GM12892 (cell line): ENCODE measurements around the gene URI1.

Experiments
- POLR2A ChIP-seq: IDR thresholded peaks from 2 replicates; pipeline ENCODE4 v1.6.1; 2011; ENCODE audit warnings: low read depth, low read length, control low read depth
- POLR2AphosphoS5 ChIP-seq: IDR thresholded peaks from 2 replicates; pipeline ENCODE4 v1.6.1; 2011; ENCODE audit warnings: low read depth, low read length, control low read depth
- TAF1 ChIP-seq: IDR thresholded peaks from 2 replicates; pipeline ENCODE4 v1.6.1; 2011; ENCODE audit warnings: low read depth, mild to moderate bottlenecking, control low read depth, low read length, borderline replicate concordance

DNA sequence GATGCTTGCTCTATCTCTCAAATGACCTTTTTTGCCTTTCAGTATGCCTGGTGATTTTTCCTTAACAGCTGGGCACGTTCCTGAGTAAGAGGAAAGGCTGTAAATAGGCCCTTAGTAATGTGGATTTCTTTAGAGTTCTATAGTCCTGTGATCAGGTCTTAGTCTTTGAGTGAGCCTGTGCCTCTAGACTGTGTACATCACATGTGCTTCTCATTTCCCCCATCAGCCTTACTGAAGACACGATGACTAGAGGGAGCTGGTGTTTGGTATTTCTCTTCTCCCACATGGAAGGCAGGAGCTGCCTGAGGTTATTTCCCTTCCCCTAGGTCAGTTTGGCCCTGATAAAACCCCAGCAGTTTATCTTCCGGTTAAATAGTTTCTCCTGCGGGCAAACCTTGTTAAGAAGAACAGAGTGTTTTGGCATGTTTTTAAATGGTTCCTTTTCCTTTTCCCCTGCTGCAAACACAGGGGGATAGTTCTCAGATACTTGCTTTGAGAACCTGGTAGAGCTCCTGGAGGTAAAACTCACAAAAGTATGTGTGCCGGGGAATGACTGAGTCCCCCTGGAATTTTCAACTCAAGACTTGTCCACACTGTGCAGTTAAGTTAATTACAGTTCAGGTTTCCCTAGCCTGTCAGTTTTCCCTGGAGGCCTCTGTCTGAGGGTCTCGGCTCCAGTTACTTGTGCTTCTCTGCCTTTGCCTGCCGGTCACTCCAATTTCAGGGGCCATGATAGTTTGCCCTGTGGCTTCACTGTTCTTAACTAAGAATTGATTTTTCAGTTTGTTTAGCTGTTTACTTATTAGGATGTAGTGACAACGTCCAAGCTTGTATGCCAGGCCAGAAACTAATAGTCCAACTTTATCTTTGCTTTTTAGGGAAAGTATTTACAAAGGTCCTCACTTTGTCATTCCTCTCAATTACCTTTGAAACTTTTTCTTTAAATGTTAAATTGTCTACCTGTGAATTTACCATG lies 94.4 kb downstream of the URI1 start:
- TF ChIP-seq POLR2A, result no peak
- no peak for TF ChIP-seq POLR2AphosphoS5
- no peak for TF ChIP-seq TAF1
